Keratinocyte (primary cell): ENCODE measurements around the gene YIPF7. TPM values are rescaled to one million over a fixed set of nuclear protein-coding genes. Genes with fewer than 3 reads are reported as not detected.

Source experiments
- DNase-seq: peaks from one replicate; pipeline ENCODE4 v3.0.0-alpha.2; 2011; ENCODE audit warnings: low read depth, missing footprints, low spot score
- FAIRE-seq: peaks from 2 replicates; lab custom pipeline; 2011; peaks lifted over from hg19 to GRCh38; lab: Jason Lieb, UNC
- H2AFZ ChIP-seq: 2 replicates; pipeline ENCODE4 v1.6.0; 2012; ENCODE audit warnings: low read length, control low read depth, inconsistent platforms; ENCODE audit not compliant: control insufficient read depth
- H3K27ac ChIP-seq: 2 replicates; pipeline ENCODE4 v1.5.1; 2011; ENCODE audit warnings: low read length; ENCODE audit not compliant: control insufficient read depth, insufficient read depth
- H3K27me3 ChIP-seq: 3 replicates; pipeline ENCODE4 v1.6.0; 2011; ENCODE audit warnings: low read length; ENCODE audit not compliant: control insufficient read depth, insufficient read depth; ENCODE audit errors: extremely low read depth
- H3K36me3 ChIP-seq, 2 experiments: 2 replicates in 1 of 2; 3 replicates in 1 of 2; pipeline ENCODE4 v1.5.1; 2011; ENCODE audit warnings: low read length in 2 of 2, mild to moderate bottlenecking in 1 of 2; ENCODE audit not compliant: control insufficient read depth in 2 of 2, insufficient read depth in 2 of 2; ENCODE audit errors: extremely low read depth in 1 of 2
- H3K4me1 ChIP-seq: 3 replicates; pipeline ENCODE4 v1.5.1; 2011; ENCODE audit warnings: low read length; ENCODE audit not compliant: control insufficient read depth, insufficient read depth; ENCODE audit errors: extremely low read depth
- H3K4me2 ChIP-seq: 3 replicates; pipeline ENCODE4 v1.6.0; 2011; ENCODE audit warnings: low read depth, low read length; ENCODE audit not compliant: control insufficient read depth, insufficient read depth; ENCODE audit errors: extremely low read depth
- H3K4me3 ChIP-seq, 3 experiments: fragments of 200-600 bp in 1 of 3; sonication (generic) in 1 of 3; 2 replicates in 2 of 3; 3 replicates in 1 of 3; pipeline ENCODE4 v1.5.1; 2011 to 2016; ENCODE audit warnings: low read length in 3 of 3, mild to moderate bottlenecking in 3 of 3, control low read depth in 2 of 3, inconsistent platforms in 1 of 3, low read depth in 1 of 3, mixed read lengths in 1 of 3, mixed run types in 1 of 3, moderate library complexity in 1 of 3; ENCODE audit not compliant: control insufficient read depth in 2 of 3, insufficient read depth in 2 of 3; ENCODE audit errors: extremely low read depth in 1 of 3
- H3K79me2 ChIP-seq: 2 replicates; pipeline ENCODE4 v1.6.0; 2012; ENCODE audit warnings: low read length; ENCODE audit not compliant: control insufficient read depth, insufficient read depth
- H3K9ac ChIP-seq: 3 replicates; pipeline ENCODE4 v1.6.0; 2011; ENCODE audit warnings: low read length; ENCODE audit not compliant: control insufficient read depth, insufficient read depth; ENCODE audit errors: extremely low read depth
- H3K9me1 ChIP-seq: 3 replicates; pipeline ENCODE4 v1.6.0; 2011; ENCODE audit warnings: low read length; ENCODE audit not compliant: control insufficient read depth, insufficient read depth; ENCODE audit errors: extremely low read depth
- H3K9me3 ChIP-seq: 2 replicates; pipeline ENCODE4 v1.5.1; 2012; ENCODE audit warnings: low read depth, low read length; ENCODE audit not compliant: control insufficient read depth
- H4K20me1 ChIP-seq: 3 replicates; pipeline ENCODE4 v1.6.0; 2011; ENCODE audit warnings: low read length; ENCODE audit not compliant: control insufficient read depth, insufficient read depth; ENCODE audit errors: extremely low read depth
- EZH2 ChIP-seq: IDR thresholded peaks from one replicate; pipeline ENCODE4 v1.6.1; 2012; ENCODE audit warnings: inconsistent platforms, mild to moderate bottlenecking, low read length, moderate library complexity
- dilution Hi-C: fragments of 300-500 bp; cut with MboI; formaldehyde crosslinking; loops from one replicate; pipeline ENCODE4 v1.7.0; 2020; ENCODE audit warnings: low sequenced_read_pairs; ENCODE audit not compliant: extremely low pct_ligation_motif_present
- polyA plus RNA-seq, 5 experiments: library from polyadenylated mRNA; depleted of rRNA in 3 of 5; stranded (reverse) in 3 of 5; stranded (forward) in 1 of 5; unstranded in 1 of 5; fragments of >200 nt; gene quantifications; 1 replicate in 1 of 5; 2 replicates in 3 of 5; 3 replicates in 1 of 5; pipeline versions ENCODE4 v1.2.1 to v1.2.3, GENCODE V29; 2011 to 2012; ENCODE audit warnings: missing spikeins in 2 of 5, low read depth in 1 of 5, low replicate concordance in 1 of 5
- TF ChIP-seq, protein P1 (sequence below), 3 experiments: IDR thresholded peaks in 1 of 3; conservative IDR thresholded peaks in 1 of 3; optimal IDR thresholded peaks in 1 of 3; 2 replicates in 2 of 3; 3 replicates in 1 of 3; pipeline versions ENCODE3 to v1.5.1; 2011; ENCODE audit warnings: low read length in 3 of 3, mild to moderate bottlenecking in 3 of 3, moderate library complexity in 2 of 3, control low read depth in 1 of 3, inconsistent platforms in 1 of 3; ENCODE audit not compliant: insufficient read depth in 2 of 3; ENCODE audit errors: extremely low read depth in 1 of 3

YIPF7 gene
- polyA plus RNA-seq, 1 donor (not counting 4 experiments of a cell fraction or from before 2014, with no cell fraction given): not detected

DNA sequence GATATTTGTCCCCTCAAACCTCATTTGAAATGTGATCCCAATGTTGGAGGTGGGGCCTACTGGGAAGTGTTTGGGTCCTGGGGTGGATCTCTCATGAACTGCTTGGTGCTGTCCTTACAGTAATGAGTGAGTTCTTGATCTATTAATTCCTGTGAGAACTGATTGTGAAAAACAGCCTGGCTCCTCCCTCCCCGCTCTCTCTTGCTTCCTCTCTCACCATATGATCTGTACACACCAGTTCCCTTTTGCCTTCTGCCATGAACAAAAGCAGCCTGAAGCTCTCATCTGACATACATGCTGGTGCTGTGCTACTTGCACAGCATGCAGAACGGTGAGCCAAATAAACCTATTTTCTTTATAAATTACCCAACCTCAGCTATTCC, 11.2 kb upstream of the YIPF7 start:
- no peak for TF ChIP-seq EZH2
- TF ChIP-seq, protein P1, sequence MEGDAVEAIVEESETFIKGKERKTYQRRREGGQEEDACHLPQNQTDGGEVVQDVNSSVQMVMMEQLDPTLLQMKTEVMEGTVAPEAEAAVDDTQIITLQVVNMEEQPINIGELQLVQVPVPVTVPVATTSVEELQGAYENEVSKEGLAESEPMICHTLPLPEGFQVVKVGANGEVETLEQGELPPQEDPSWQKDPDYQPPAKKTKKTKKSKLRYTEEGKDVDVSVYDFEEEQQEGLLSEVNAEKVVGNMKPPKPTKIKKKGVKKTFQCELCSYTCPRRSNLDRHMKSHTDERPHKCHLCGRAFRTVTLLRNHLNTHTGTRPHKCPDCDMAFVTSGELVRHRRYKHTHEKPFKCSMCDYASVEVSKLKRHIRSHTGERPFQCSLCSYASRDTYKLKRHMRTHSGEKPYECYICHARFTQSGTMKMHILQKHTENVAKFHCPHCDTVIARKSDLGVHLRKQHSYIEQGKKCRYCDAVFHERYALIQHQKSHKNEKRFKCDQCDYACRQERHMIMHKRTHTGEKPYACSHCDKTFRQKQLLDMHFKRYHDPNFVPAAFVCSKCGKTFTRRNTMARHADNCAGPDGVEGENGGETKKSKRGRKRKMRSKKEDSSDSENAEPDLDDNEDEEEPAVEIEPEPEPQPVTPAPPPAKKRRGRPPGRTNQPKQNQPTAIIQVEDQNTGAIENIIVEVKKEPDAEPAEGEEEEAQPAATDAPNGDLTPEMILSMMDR (optimal IDR thresholded peaks at IDR 0.05 in 1 of 3, IDR thresholded peaks at IDR 0.05 in 1 of 3, conservative IDR thresholded peaks at IDR 0.05 in 1 of 3; ENCODE audit: extremely low read depth in 1 of 3, insufficient read depth in 2 of 3, low read length in 3 of 3): no peak
- dilution Hi-C loops: no loop called here
- Histone ChIP-seq H3K4me2 (no peak overlapping the region), H3K9me1 (no peaks in the 10 kb centered on the region), H3K9ac (no peak overlapping the region), H4K20me1 (no peaks in the 10 kb centered on the region), H3K4me3 (no peak overlapping the region), H3K79me2 (no peaks in the 10 kb centered on the region), H3K4me1 (no peaks in the 10 kb centered on the region), H3K27ac (no peak overlapping the region), H3K9me3 (no peaks in the 10 kb centered on the region), H3K36me3 (no peaks in the 10 kb centered on the region), H2AFZ (no peak overlapping the region), H3K27me3 (no peaks in the 10 kb centered on the region)
- DNase-seq (no peak), FAIRE-seq (no peak)

DNA sequence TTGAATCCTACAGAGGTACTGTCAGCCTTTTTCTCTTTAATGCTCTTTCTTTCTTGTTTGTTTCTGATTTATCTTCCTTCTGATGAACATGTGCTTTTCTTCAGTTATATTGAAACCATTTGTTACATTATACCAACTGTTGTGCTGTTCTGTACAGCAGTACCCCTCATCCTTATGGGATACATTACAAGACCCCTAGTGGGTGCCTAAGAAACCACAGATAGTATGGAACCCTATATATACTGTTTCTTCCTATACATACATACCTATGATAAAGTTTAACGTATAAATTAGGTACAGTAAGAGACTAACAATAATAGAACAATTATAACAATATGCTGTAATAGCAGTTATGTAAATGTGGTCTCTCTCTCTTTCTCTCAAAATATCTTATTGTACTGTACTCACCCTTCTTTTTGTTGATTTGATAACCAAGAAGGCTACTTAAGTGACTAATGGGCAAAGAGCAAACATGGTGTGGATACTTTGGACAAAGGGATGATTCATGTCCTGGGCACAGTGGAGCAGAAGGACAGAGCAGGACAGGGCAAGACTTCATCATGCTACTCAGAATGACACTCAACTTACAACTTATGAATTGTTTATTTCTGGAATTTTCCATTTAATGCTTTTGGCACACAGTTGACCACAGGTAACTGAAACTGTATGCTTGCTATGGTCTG, 10.7 kb upstream of the YIPF7 start:
- DNase-seq: no peak
- dilution Hi-C loops: no loop called here
- no peak overlapping the region for H2AFZ ChIP-seq

More for the DNA sequence above, 10.7 kb upstream of the YIPF7 start:
- H3K4me3 ChIP-seq: no peak overlapping the region
- H3K36me3 ChIP-seq: no peaks in the 10 kb centered on the region
- H3K27me3 ChIP-seq: no peaks in the 10 kb centered on the region
- no peaks in the 10 kb centered on the region for H3K9me1 ChIP-seq
- H3K9ac ChIP-seq: no peak overlapping the region
- no peaks in the 10 kb centered on the region for H3K79me2 ChIP-seq
- H3K9me3 ChIP-seq: no peaks in the 10 kb centered on the region
- H3K4me1 ChIP-seq: no peaks in the 10 kb centered on the region
- no peak for FAIRE-seq
- no peak overlapping the region for H3K27ac ChIP-seq
- TF ChIP-seq, protein P1 (optimal IDR thresholded peaks at IDR 0.05 in 1 of 3, IDR thresholded peaks at IDR 0.05 in 1 of 3, conservative IDR thresholded peaks at IDR 0.05 in 1 of 3; ENCODE audit: extremely low read depth in 1 of 3, insufficient read depth in 2 of 3, low read length in 3 of 3): no peak
- TF ChIP-seq EZH2: no peak
- H4K20me1 ChIP-seq: no peaks in the 10 kb centered on the region
- no peak overlapping the region for H3K4me2 ChIP-seq
